ENCODE measurements around the gene SCFD1.

The SCFD1 gene

GRCh38 chr14:30771595-30771994, 149.5 kb downstream of the SCFD1 start:
- H4K20me1 ChIP-seq (ENCODE audit: low read depth, low read length), result no peaks in the 10 kb centered on the region
- no peaks in the 10 kb centered on the region for H3K36me3 ChIP-seq (ENCODE audit: low read length)
- no peak overlapping the region for H2AFZ ChIP-seq (ENCODE audit: low read depth, low read length, severe bottlenecking)
- no peak overlapping the region for H3K4me3 ChIP-seq (ENCODE audit: insufficient read depth, low read length, poor library complexity, severe bottlenecking)
- no peaks in the 10 kb centered on the region for H3F3A ChIP-seq (ENCODE audit: insufficient read depth)
- H3K27me3 ChIP-seq (ENCODE audit: low read length), result no peaks in the 10 kb centered on the region
- H3K4me2 ChIP-seq (ENCODE audit: low read depth, low read length, poor library complexity, severe bottlenecking), result no peak overlapping the region
- no peaks in the 10 kb centered on the region for H3K9me3 ChIP-seq (ENCODE audit: insufficient read depth, low read length)
- TF ChIP-seq EZH2phosphoT487 (conservative IDR thresholded peaks at IDR 0.05; ENCODE audit: low read length), result no peak
- TF ChIP-seq CTCF (IDR thresholded peaks at IDR 0.05; ENCODE audit: insufficient read depth, low read length, poor library complexity, severe bottlenecking), result no peak
- no peak overlapping the region for H3K9ac ChIP-seq (ENCODE audit: low read length)
- H3K9me2 ChIP-seq (replicated peaks; ENCODE audit: insufficient read depth, low read length), result no peaks in the 10 kb centered on the region
- H3K79me2 ChIP-seq (ENCODE audit: insufficient read depth, low read length), result no peaks in the 10 kb centered on the region
- H3K27ac ChIP-seq (ENCODE audit: low read depth, low read length), result no peak overlapping the region

GRCh38 chr14:30779210-30779609, 157.1 kb downstream of the SCFD1 start:
- Histone ChIP-seq H3K79me2 (ENCODE audit: insufficient read depth, low read length) (no peaks in the 10 kb centered on the region), H3K4me3 (ENCODE audit: insufficient read depth, low read length, poor library complexity, severe bottlenecking) (no peak overlapping the region), H3K9me2 (replicated peaks; ENCODE audit: insufficient read depth, low read length) (no peaks in the 10 kb centered on the region), H2AFZ (ENCODE audit: low read depth, low read length, severe bottlenecking) (no peak overlapping the region), H3K9ac (ENCODE audit: low read length) (no peak overlapping the region), H4K20me1 (ENCODE audit: low read depth, low read length) (no peaks in the 10 kb centered on the region), H3K27ac (ENCODE audit: low read depth, low read length) (no peak overlapping the region), H3K27me3 (ENCODE audit: low read length) (no peaks in the 10 kb centered on the region), H3K9me3 (ENCODE audit: insufficient read depth, low read length) (no peaks in the 10 kb centered on the region), H3F3A (ENCODE audit: insufficient read depth) (no peaks in the 10 kb centered on the region), H3K4me2 (ENCODE audit: low read depth, low read length, poor library complexity, severe bottlenecking) (no peak overlapping the region), H3K36me3 (ENCODE audit: low read length) (no peaks in the 10 kb centered on the region)
- TF ChIP-seq EZH2phosphoT487 (conservative IDR thresholded peaks at IDR 0.05; ENCODE audit: low read length) (no peak), CTCF (IDR thresholded peaks at IDR 0.05; ENCODE audit: insufficient read depth, low read length, poor library complexity, severe bottlenecking) (no peak)
